HCT116 (cell line): ENCODE measurements around the gene RADIL. TPM values are rescaled to one million over a fixed set of nuclear protein-coding genes. Genes with fewer than 3 reads are reported as not detected.

Experiments
- ATAC-seq: fragments of 200-7000 bp; cut with Tn5 transposase; 2 replicates; pipeline ENCODE4 v1.9.1; 2020; ENCODE audit warnings: mild to moderate bottlenecking, moderate library complexity
- BruUV-seq: library from RNA; stranded (reverse); fragments of 400-500 nt; replicated peaks from 2 replicates; lab custom pipeline; 2021; lab: Mats Ljungman, UMichigan
- CTCF ChIA-PET: fragments of 300-600 bp; sonication (Branson Sonifier 250); formaldehyde crosslinking; loops from one replicate; lab custom pipeline; 2021; ENCODE audit warnings: antibody characterized with exemption; lab: Charles Lee
- POLR2A ChIA-PET: fragments of 300-600, 350-600 bp; sonication (Branson Sonifier 250); formaldehyde crosslinking; loops from one replicate; lab custom pipeline; 2021; ENCODE audit warnings: antibody characterized with exemption; lab: Charles Lee
- RAD21 ChIA-PET, 2 experiments: fragments of 300-600 bp; sonication (Branson Sonifier 250); formaldehyde crosslinking; loops; one replicate each; lab custom pipeline; 2023; ENCODE audit warnings: low total read pairs in 2 of 2; ENCODE audit not compliant: uncharacterized antibody in 2 of 2, unreplicated experiment in 2 of 2, low non-redundant PET in 1 of 2; lab: Charles Lee
- DNase-seq: peaks from one replicate; pipeline ENCODE4 v3.0.0-alpha.2; 2010; ENCODE audit warnings: low read depth, low spot score
- H2AFZ ChIP-seq: fragments of 200-600 bp; shearing (Covaris generic), sonication (generic); 2 replicates; pipeline ENCODE4 v1.6.1; 2017; ENCODE audit warnings: low read depth, mixed run types, mixed read lengths, antibody characterized with exemption, low read length; ENCODE audit not compliant: poor library complexity, severe bottlenecking
- H3K27ac ChIP-seq: 2 replicates; pipeline ENCODE4 v1.5.1; 2012; ENCODE audit warnings: low read depth, low read length
- H3K27me3 ChIP-seq: fragments of 200-600 bp; sonication (generic); 2 replicates; pipeline ENCODE4 v1.6.1; 2016; ENCODE audit warnings: mixed run types, low read length, mixed read lengths; ENCODE audit not compliant: insufficient read depth
- H3K36me3 ChIP-seq, 2 experiments: fragments of 200-500 bp in 1 of 2; fragments of 200-600 bp in 1 of 2; sonication (Bioruptor generic) in 1 of 2; sonication (generic) in 1 of 2; 2 replicates each; pipeline versions ENCODE4 v1.5.1 to v1.6.1; 2014 to 2016; ENCODE audit warnings: low read length in 2 of 2, inconsistent platforms in 1 of 2, mixed read lengths in 1 of 2, mixed run types in 1 of 2; ENCODE audit not compliant: insufficient read depth in 2 of 2, control insufficient read depth in 1 of 2
- H3K4me1 ChIP-seq, 2 experiments: fragments of 200-600 bp in 1 of 2; sonication (generic) in 1 of 2; 2 replicates each; pipeline versions ENCODE4 v1.5.1 to v1.6.1; 2012 to 2017; ENCODE audit warnings: low read length in 2 of 2, inconsistent platforms in 1 of 2, mild to moderate bottlenecking in 1 of 2, mixed read lengths in 1 of 2, mixed run types in 1 of 2, moderate library complexity in 1 of 2; ENCODE audit not compliant: insufficient read depth in 2 of 2, control insufficient read depth in 1 of 2
- H3K4me2 ChIP-seq: fragments of 200-600 bp; sonication (generic); 2 replicates; pipeline ENCODE4 v1.6.1; 2017; ENCODE audit warnings: mixed run types, low read length, mixed read lengths
- H3K4me3 ChIP-seq, 2 experiments: fragments of 200-600 bp in 1 of 2; sonication (generic) in 1 of 2; replicated peaks in 1 of 2; 2 replicates each; pipeline ENCODE4 v1.5.1; 2011 to 2016; ENCODE audit warnings: low read length in 2 of 2, control low read depth in 1 of 2, low read depth in 1 of 2, mild to moderate bottlenecking in 1 of 2, mixed read lengths in 1 of 2, mixed run types in 1 of 2
- H3K79me2 ChIP-seq: fragments of 200-600 bp; sonication (generic); 2 replicates; pipeline ENCODE4 v1.6.1; 2017; ENCODE audit warnings: mild to moderate bottlenecking, mixed run types, low read length, moderate library complexity, mixed read lengths; ENCODE audit not compliant: insufficient read depth
- H3K9ac ChIP-seq: fragments of 200-600 bp; sonication (generic); 2 replicates; pipeline ENCODE4 v1.6.1; 2016; ENCODE audit warnings: low read length, mixed read lengths
- H3K9me2 ChIP-seq: fragments of 200-600 bp; sonication (generic), shearing (Covaris generic); 2 replicates; pipeline ENCODE4 v1.6.1; 2017; ENCODE audit warnings: mixed run types, mild to moderate bottlenecking, moderate library complexity; ENCODE audit not compliant: insufficient read depth
- H3K9me3 ChIP-seq, 2 experiments: fragments of 200-500 bp in 1 of 2; fragments of 200-600 bp in 1 of 2; sonication (Bioruptor generic) in 1 of 2; sonication (generic) in 1 of 2; 2 replicates each; pipeline ENCODE4 v1.6.1; 2014 to 2017; ENCODE audit warnings: low read length in 2 of 2, mixed read lengths in 2 of 2, inconsistent platforms in 1 of 2, low read depth in 1 of 2, mild to moderate bottlenecking in 1 of 2, mixed run types in 1 of 2, moderate library complexity in 1 of 2; ENCODE audit not compliant: control insufficient read depth in 1 of 2, insufficient read depth in 1 of 2
- H4K20me1 ChIP-seq: fragments of 200-600 bp; sonication (generic), shearing (Covaris generic); 2 replicates; pipeline ENCODE4 v1.6.1; 2017; ENCODE audit warnings: mixed run types, mild to moderate bottlenecking, moderate library complexity; ENCODE audit not compliant: insufficient read depth
- ATF3 ChIP-seq: IDR thresholded peaks from 2 replicates; pipeline ENCODE4 v1.6.1; 2012
- CEBPB ChIP-seq: IDR thresholded peaks from 2 replicates; pipeline ENCODE4 v1.6.1; 2012; ENCODE audit warnings: low read depth
- ELF1 ChIP-seq: IDR thresholded peaks from 2 replicates; pipeline ENCODE4 v1.6.1; 2012; ENCODE audit warnings: low read depth, borderline replicate concordance
- POLR2A ChIP-seq: IDR thresholded peaks from 2 replicates; pipeline ENCODE4 v1.7.0; 2011; ENCODE audit warnings: borderline replicate concordance; ENCODE audit not compliant: insufficient read depth, insufficient read length; ENCODE audit errors: extremely low read depth
- SRF ChIP-seq: IDR thresholded peaks from 2 replicates; pipeline ENCODE4 v1.6.1; 2012; ENCODE audit warnings: low read depth
- TCF7L2 ChIP-seq: IDR thresholded peaks from 2 replicates; pipeline ENCODE4 v1.7.0; 2011; ENCODE audit warnings: borderline replicate concordance, inconsistent platforms; ENCODE audit not compliant: insufficient read depth, insufficient read length; ENCODE audit errors: extremely low read depth
- YY1 ChIP-seq: IDR thresholded peaks from 2 replicates; pipeline ENCODE4 v1.6.1; 2011; ENCODE audit warnings: low read length, low read depth, moderate library complexity, mild to moderate bottlenecking; ENCODE audit not compliant: insufficient replicate concordance; ENCODE audit errors: extremely low read depth
- ZNF274 ChIP-seq: fragments of 200-500 bp; sonication (Bioruptor generic); IDR thresholded peaks from 2 replicates; pipeline ENCODE4 v1.6.1; 2014; ENCODE audit warnings: mild to moderate bottlenecking, low read depth, low read length, inconsistent platforms
- intact Hi-C: fragments of 100-400 bp; cut with micrococcal nuclease; formaldehyde crosslinking; loops from 2 replicates; pipeline ENCODE4 v1.10.0; 2022
- total RNA-seq: library from RNA; stranded (reverse); gene quantifications from one replicate; pipeline ENCODE4 v1.2.1, GENCODE V29; 2021; ENCODE audit not compliant: unreplicated experiment

The RADIL gene
- total RNA-seq, 1 experiment from 2014 or later = 5.3 TPM

- H3K4me2 ChIP-seq = no peak overlapping the region
- no peak for DNase-seq
- ChIA-PET RAD21 (no interaction called here), POLR2A (no interaction called here), CTCF (no interaction called here)
- no peaks in the 10 kb centered on the region for H3K9me3 ChIP-seq
- H3K4me1 ChIP-seq = peaks cover 5 to 15% of the 10 kb centered on the region in 2 experiments; a peak in 3 of 4 replicates
- intact Hi-C loops = no loop called here
- no peak overlapping the region for H3K9ac ChIP-seq
- no peak overlapping the region for H2AFZ ChIP-seq
- no peak for TF ChIP-seq ATF3
- no peak for TF ChIP-seq CEBPB
- TF ChIP-seq ZNF274 = no peak
- no peak for TF ChIP-seq POLR2A
- TF ChIP-seq YY1 = no peak
- TF ChIP-seq TCF7L2 = no peak
- no peak for TF ChIP-seq SRF
- no peak for TF ChIP-seq ELF1
- peaks cover 27% of the 10 kb centered on the region for H3K79me2 ChIP-seq
- no TSS peak for BruUV-seq
- no peaks in the 10 kb centered on the region for H3K27me3 ChIP-seq
- H3K27ac ChIP-seq = no peak overlapping the region
- no peak for ATAC-seq
- H3K9me2 ChIP-seq = no peaks in the 10 kb centered on the region
- no peaks in the 10 kb centered on the region for H4K20me1 ChIP-seq
- peaks cover 0 to 2% of the 10 kb centered on the region in 2 experiments; a peak in 1 of 4 replicates for H3K36me3 ChIP-seq
- H3K4me3 ChIP-seq = no peak overlapping the region
Observed at GRCh38 chr7:4779118-4779517, 104.4 kb downstream of the RADIL start.
